Adipocyte (in vitro differentiated cells): Measurements from ENCODE around the gene GADD45G.

Experiments used
- DNase-seq: peaks from one replicate; pipeline ENCODE4 v3.0.0-alpha.2; 2015; ENCODE audit warnings: low read depth
- H3K27me3 ChIP-seq: replicated peaks from 2 replicates; pipeline ENCODE4 v1.7.0; 2013; ENCODE audit warnings: mild to moderate bottlenecking, low read length, moderate library complexity; ENCODE audit not compliant: control insufficient read depth, insufficient read depth
- H3K36me3 ChIP-seq: 2 replicates; pipeline ENCODE4 v1.7.0; 2013; ENCODE audit warnings: low read length, mild to moderate bottlenecking, moderate library complexity; ENCODE audit not compliant: control insufficient read depth, insufficient read depth, severe bottlenecking
- H3K4me1 ChIP-seq: 2 replicates; pipeline ENCODE4 v1.7.0; 2013; ENCODE audit warnings: mild to moderate bottlenecking, low read length, moderate library complexity; ENCODE audit not compliant: control insufficient read depth, insufficient read depth
- H3K4me3 ChIP-seq: 2 replicates; pipeline ENCODE4 v1.7.0; 2013; ENCODE audit warnings: mild to moderate bottlenecking, low read length, moderate library complexity
- H3K9ac ChIP-seq: 2 replicates; pipeline ENCODE4 v1.7.0; 2013; ENCODE audit warnings: mild to moderate bottlenecking, low read length, moderate library complexity
- H3K9me3 ChIP-seq: 2 replicates; pipeline ENCODE4 v1.7.0; 2013; ENCODE audit warnings: mild to moderate bottlenecking, low read length, moderate library complexity; ENCODE audit not compliant: control insufficient read depth

GADD45G gene

DNA sequence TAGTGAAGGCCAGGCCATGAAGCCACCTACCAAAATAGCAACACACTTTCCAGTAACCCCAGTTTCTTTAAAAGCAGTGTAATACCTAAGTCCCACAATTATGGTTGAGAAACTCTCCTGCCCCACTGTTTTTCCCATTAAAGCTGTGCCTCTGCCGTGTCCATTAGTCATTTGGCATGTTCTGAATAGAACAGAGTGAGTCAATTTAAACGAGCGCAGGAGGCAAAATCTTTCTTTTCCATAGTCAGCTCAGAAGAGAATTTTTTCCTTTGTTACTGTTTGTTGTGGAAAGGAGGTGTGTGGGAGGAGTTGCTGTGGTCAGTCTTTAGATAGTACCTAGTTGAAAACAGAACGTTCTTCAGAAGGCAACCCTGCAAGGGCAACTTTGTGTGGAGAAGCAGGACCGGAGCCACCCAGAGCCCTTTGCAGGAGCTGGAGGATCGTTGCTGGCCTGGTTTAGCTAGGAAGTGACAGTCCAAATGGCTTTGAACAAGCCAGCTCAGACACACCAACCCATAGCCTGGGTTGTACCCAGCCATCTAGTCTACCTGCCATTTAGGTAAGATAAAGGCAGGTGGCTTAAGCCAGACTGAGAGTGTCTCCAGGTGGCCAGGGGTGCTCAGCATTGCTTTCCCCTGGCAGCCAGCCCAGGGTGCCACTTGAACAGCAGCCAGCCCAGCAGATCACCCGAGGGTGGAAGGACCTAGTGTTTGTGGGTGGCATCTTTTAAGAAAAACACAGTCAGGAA lies 30.4 kb downstream of the GADD45G start:
- DNase-seq: peak; percentile 24
- Histone ChIP-seq H3K9ac (no peak overlapping the region), H3K36me3 (no peaks in the 10 kb centered on the region), H3K4me1 (peaks cover 34% of the 10 kb centered on the region), H3K9me3 (no peaks in the 10 kb centered on the region), H3K4me3 (peak overlapping the region; percentile 36), H3K27me3 (peaks cover under 1% of the 10 kb centered on the region)

DNA sequence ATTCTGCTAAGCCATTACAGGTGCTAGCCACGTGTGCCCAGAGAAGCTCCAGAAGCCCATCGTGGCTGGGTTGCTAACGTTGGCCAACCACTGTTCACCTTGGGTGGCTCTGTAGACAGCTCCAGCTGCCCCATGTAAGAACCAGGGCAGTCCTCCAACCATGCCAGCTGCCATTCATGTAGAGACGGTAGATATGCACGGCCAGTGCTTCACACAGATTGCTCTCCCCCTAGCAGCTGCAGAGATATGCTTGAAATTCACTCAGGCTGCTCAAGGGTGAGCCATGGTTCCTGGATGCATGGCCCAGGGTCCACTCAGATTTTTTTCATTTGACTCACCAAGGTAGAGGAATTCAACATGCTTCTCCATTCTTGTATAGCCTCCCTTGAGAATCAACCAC lies 31.0 kb downstream of the GADD45G start:
- Histone ChIP-seq H3K4me3 (no peak overlapping the region), H3K9me3 (no peaks in the 10 kb centered on the region), H3K9ac (no peak overlapping the region), H3K27me3 (no peaks in the 10 kb centered on the region), H3K4me1 (peaks cover 34% of the 10 kb centered on the region), H3K36me3 (no peaks in the 10 kb centered on the region)
- DNase-seq: no peak

DNA sequence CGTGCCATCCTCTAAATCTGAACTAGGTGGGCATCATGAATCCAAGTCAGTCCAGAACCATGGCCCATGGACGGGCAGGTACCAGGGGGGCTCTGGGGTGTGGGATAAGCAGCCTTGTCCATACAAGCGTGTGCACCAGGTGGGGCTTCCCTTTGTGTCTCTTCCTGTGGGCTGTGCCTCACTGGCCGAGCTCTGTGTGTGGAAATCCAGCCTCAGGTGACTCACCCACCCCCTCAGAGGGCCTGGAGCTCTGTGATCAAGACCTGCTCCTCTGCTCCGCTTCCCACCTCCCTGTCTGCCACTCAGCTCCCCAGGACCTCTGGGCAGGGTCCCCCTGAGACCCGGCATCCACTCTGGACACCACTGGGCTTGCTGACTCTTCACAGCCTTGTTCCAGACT lies 33.0 kb downstream of the GADD45G start:
- no peak overlapping the region for H3K9ac ChIP-seq
- H3K4me1 ChIP-seq: peaks cover 34% of the 10 kb centered on the region
- no peaks in the 10 kb centered on the region for H3K9me3 ChIP-seq
- no peak for DNase-seq
- peaks cover 9% of the 10 kb centered on the region for H3K27me3 ChIP-seq
- no peak overlapping the region for H3K4me3 ChIP-seq
- H3K36me3 ChIP-seq: no peaks in the 10 kb centered on the region

DNA sequence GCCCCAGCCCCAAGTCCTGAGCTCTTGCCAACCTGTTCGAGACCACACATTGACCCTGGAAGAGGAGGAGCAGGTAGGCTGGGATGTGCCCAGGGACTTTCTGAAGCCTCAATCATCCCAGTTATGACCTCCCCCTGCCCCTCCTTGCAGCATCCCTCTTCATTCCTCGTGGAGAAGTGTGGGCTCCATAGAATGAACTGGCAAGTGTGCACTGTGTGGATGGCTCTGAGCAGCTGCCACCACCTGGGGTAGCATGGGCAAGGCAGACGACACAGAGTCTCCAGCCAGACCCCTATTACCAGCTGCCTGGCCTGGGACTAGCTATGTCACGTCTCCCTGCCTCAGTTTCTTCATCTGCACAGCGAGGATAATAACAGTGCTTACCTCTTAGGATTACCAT lies 33.5 kb downstream of the GADD45G start:
- H3K9ac ChIP-seq: no peak overlapping the region
- no peak for DNase-seq
- H3K9me3 ChIP-seq: no peaks in the 10 kb centered on the region
- peaks cover 34% of the 10 kb centered on the region for H3K4me1 ChIP-seq
- H3K27me3 ChIP-seq: peaks cover 9% of the 10 kb centered on the region
- no peaks in the 10 kb centered on the region for H3K36me3 ChIP-seq
- no peak overlapping the region for H3K4me3 ChIP-seq

- Histone ChIP-seq H3K36me3 (no peaks in the 10 kb centered on the region), H3K4me1 (peaks cover 34% of the 10 kb centered on the region), H3K9ac (no peak overlapping the region), H3K9me3 (no peaks in the 10 kb centered on the region), H3K27me3 (peaks cover 10% of the 10 kb centered on the region), H3K4me3 (no peak overlapping the region)
- DNase-seq: no peak
Observed at GRCh38 chr9:89638893-89639292, 34.1 kb downstream of the GADD45G start.

DNA sequence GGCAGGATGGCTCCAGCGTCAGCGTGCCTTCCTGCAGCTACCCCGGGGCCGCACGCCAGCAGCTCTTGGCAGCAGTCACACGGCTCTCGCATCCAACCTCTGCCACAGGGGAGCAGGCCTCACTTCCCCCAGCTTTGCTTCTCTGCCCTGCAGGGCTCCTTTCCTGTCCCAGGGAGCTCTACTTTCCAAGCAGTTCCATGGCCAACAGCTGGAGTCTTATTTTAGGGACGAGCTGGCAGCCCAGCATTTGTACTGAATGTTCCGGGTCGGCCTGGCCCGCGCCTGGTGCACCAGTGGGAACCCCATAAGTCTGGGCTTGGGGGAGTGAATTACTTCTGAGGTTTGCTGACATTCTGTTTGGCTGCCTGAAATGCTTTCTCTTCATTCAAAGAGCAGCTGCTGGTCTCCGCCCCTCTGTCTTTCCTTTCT lies 34.6 kb downstream of the GADD45G start:
- Histone ChIP-seq H3K27me3 (peaks cover 15% of the 10 kb centered on the region), H3K4me1 (peaks cover 31% of the 10 kb centered on the region), H3K4me3 (no peak overlapping the region), H3K9ac (no peak overlapping the region), H3K9me3 (no peaks in the 10 kb centered on the region), H3K36me3 (no peaks in the 10 kb centered on the region)
- no peak for DNase-seq

GRCh38 chr9:89639961-89640360 lies 35.1 kb downstream of the GADD45G start:
- H3K4me1 ChIP-seq: peaks cover 25% of the 10 kb centered on the region
- no peak overlapping the region for H3K4me3 ChIP-seq

GRCh38 chr9:89640361-89640760 lies 35.5 kb downstream of the GADD45G start:
- DNase-seq: no peak
- Histone ChIP-seq H3K36me3 (no peaks in the 10 kb centered on the region), H3K9me3 (peaks cover 5% of the 10 kb centered on the region), H3K4me3 (no peak overlapping the region), H3K9ac (no peak overlapping the region), H3K4me1 (peaks cover 21% of the 10 kb centered on the region), H3K27me3 (peaks cover 22% of the 10 kb centered on the region)

More at GRCh38 chr9:89639961-89640360, 35.1 kb downstream of the GADD45G start:
- no peak for DNase-seq
- peaks cover 3% of the 10 kb centered on the region for H3K9me3 ChIP-seq
- H3K36me3 ChIP-seq: no peaks in the 10 kb centered on the region
- no peak overlapping the region for H3K9ac ChIP-seq
- peaks cover 21% of the 10 kb centered on the region for H3K27me3 ChIP-seq

- no peak for DNase-seq
- H3K4me3 ChIP-seq: no peak overlapping the region
- peaks cover 5% of the 10 kb centered on the region for H3K9me3 ChIP-seq
- no peak overlapping the region for H3K9ac ChIP-seq
- H3K27me3 ChIP-seq: peaks cover 22% of the 10 kb centered on the region
- no peaks in the 10 kb centered on the region for H3K36me3 ChIP-seq
- peaks cover 17% of the 10 kb centered on the region for H3K4me1 ChIP-seq
Observed at GRCh38 chr9:89640801-89641200, 36.0 kb downstream of the GADD45G start.

GRCh38 chr9:89641980-89642379 lies 37.2 kb downstream of the GADD45G start:
- no peak for DNase-seq
- H3K36me3 ChIP-seq: no peaks in the 10 kb centered on the region
- peaks cover 31% of the 10 kb centered on the region for H3K27me3 ChIP-seq
- H3K4me3 ChIP-seq: no peak overlapping the region
- no peak overlapping the region for H3K9ac ChIP-seq
- peaks cover 12% of the 10 kb centered on the region for H3K4me1 ChIP-seq
- peaks cover 5% of the 10 kb centered on the region for H3K9me3 ChIP-seq

GRCh38 chr9:89642789-89643188 lies 38.0 kb downstream of the GADD45G start:
- no peak for DNase-seq

More at GRCh38 chr9:89642789-89643188, 38.0 kb downstream of the GADD45G start:
- H3K9me3 ChIP-seq: peaks cover 5% of the 10 kb centered on the region
- no peak overlapping the region for H3K4me3 ChIP-seq
- no peak overlapping the region for H3K9ac ChIP-seq
- H3K4me1 ChIP-seq: peaks cover 12% of the 10 kb centered on the region
- H3K36me3 ChIP-seq: no peaks in the 10 kb centered on the region
- peaks cover 39% of the 10 kb centered on the region for H3K27me3 ChIP-seq
